OCI-M1 (cell line): ENCODE measurements around the gene NARF.

Experiments
- DNase-seq: peaks from one replicate; lab custom pipeline; 2025; lab: John Stamatoyannopoulos, UW

The NARF gene

DNA sequence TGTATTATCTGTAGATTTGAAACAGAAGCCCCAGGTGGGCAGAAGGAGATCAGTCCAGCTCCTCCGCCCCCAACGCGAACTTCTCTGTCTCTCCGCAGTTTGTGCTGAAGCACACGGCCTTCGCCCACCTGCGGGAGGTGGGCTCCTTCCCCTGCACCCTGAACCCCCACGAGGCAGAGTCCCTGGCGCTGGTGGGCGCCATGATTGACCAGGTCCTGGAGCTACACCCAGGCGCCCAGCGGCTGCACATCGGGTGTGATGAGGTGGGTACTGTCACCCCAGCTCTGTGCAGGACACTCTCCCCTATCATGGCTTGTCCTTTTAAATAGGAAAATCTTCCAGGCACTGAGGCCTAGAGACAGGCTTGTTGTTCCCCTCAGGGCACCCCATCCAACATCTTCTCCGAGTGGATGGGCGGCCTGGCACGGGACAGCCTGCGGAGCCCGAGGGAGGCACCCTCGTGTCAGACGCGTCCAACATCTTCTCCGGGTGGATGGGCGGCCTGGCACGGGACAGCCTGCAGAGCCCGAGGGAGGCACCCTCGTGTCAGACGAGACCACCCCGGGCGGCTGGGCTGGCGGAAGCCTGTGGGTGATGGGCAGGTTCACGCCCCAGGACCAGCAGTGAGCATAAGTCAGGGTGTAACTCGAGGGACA lies 24.9 kb upstream of the NARF start:
- no peak for DNase-seq

DNA sequence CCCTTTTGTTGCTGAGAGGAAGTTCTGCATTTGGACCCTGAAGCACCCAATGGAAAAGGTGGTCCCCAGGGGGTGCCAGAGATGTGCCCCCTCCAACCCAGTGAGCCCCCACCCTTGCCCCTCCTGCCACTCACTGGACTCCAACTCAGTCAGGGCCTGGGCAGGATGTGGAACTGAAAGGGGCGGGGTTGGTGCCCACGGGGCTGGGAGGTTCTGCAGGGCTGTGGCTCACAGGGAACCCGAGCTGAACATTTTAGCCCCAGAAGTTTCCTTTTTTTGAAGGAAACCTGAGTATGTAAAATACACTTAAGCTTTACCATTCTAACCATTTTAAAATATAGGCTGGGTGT lies 24.4 kb upstream of the NARF start:
- no peak for DNase-seq

DNA sequence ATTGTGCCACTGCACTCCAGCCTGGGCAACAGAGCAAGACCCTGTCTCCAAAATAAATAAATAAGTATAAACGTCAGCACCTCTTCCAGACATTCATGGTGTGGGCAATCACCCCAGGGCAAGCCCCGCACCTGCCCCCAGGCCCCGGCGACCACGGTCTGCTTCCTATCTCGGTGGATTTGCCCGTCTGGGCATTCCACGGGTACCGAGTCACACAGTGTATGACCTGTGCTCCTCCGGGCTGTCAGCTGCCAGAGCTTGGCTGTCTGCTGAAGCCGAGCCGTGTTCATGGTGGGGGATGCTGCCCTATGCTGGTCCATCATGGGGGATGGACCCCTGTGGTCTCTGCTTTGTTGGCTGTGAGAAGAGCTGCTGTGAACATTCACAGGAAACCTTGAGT lies 23.4 kb upstream of the NARF start:
- DNase-seq, result no peak

DNA sequence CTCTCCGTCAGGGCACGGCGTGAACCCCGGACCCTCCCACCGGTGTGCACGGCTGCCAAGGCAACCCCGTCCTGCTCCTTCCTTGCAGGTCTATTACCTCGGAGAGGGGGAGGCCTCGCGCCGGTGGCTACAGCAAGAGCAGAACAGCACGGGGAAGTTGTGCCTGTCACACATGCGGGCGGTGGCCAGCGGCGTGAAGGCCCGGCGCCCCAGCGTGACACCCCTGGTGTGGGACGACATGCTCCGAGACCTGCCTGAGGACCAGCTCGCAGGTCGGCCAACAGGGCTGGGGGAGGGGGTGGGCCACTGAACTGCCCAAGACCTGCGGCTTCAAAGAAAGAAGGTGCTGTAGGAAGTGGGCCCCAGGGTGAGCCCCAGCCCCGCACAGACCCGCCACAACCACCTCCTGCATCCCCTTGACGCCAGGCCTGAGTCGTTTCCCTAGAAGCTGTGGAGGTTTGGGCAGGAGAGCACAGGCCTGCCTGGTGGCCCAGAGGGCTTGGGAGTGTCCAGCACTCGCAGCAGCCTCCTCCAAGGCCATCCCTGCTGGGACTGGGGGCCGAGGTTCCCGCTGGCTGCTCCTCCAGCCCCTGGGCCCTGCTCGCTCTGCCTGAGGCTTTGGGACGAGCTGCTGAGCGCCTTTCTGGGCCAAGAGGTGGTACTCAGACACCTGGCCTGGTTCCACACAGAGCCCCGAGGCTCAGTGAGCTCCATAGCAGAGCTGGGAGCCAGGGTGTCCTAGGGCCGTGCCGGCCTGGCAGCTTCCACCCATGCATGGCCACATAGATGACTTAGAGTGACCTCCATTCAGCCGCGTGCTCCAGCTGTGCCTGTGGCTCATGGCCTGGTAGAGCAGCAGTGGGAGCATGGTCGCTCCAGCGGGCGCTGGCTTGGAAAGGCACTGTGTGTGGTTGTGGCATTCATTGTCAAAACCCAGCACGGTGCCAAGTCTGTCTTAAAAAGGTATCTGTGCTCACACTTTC lies 22.6 kb upstream of the NARF start:
- DNase-seq, result no peak

- no peak for DNase-seq
These were observed 21.8 kb upstream of the NARF start for GRCh38 chr17:82436601-82437324.

GRCh38 chr17:82437325-82437668 lies 21.2 kb upstream of the NARF start:
- DNase-seq, result no peak

- no peak for DNase-seq
These were observed 19.9 kb upstream of the NARF start for GRCh38 chr17:82438401-82439193.

GRCh38 chr17:82439194-82439828 lies 19.2 kb upstream of the NARF start:
- no peak for DNase-seq

DNA sequence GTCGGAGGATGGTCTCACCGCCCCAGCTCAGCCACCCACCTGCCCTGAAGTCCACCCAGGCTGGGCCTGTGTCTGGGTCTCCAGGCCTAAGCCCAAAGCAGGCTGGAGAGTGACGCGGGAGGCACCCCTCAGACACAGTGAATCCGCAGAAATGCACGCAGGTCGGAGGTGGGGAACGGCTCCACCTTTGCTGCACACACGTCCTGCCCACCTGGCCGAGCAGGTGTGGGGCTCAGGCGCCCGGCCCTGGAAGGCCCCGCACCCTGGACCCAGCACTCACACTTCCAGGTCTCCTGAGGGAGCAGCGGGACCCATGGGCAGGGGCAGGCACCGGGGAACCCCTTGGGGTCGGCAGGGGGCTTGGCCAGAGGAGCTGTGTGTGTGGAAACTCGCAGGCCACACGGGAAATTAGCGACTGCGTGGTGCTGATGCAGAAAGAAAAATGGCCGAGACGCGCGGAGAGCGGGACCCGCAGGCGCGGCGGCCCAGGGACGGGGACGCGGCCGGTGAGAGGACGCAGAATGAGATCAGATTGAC lies 18.6 kb upstream of the NARF start:
- no peak for DNase-seq

DNA sequence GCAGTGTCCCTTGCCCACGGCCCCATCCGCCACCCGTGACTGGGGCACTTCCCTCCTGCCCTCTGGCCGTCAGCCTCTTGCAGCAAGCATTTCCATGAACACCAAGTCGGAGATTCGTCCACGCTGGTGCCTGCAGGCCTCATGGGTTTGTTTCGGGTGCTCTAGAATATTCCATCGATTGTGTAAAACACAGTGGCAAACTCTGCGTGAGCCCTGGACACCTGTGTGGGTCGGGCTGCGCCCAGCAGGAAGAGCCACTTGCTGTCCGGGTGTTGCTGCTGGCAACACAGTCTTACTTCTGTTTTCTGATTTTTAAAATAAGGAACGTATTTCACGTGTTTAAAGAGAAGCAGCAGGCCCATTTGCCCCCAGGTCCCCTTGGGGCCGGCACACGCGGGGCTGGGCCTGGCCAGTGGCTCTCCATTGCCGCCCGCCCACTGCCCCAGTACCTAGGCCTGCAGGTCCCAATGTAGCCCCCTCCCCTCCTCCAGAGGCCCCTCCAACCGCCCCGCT lies 18.0 kb upstream of the NARF start:
- no peak for DNase-seq

- DNase-seq, result no peak
These were observed 17.4 kb upstream of the NARF start for GRCh38 chr17:82440991-82441627.

DNA sequence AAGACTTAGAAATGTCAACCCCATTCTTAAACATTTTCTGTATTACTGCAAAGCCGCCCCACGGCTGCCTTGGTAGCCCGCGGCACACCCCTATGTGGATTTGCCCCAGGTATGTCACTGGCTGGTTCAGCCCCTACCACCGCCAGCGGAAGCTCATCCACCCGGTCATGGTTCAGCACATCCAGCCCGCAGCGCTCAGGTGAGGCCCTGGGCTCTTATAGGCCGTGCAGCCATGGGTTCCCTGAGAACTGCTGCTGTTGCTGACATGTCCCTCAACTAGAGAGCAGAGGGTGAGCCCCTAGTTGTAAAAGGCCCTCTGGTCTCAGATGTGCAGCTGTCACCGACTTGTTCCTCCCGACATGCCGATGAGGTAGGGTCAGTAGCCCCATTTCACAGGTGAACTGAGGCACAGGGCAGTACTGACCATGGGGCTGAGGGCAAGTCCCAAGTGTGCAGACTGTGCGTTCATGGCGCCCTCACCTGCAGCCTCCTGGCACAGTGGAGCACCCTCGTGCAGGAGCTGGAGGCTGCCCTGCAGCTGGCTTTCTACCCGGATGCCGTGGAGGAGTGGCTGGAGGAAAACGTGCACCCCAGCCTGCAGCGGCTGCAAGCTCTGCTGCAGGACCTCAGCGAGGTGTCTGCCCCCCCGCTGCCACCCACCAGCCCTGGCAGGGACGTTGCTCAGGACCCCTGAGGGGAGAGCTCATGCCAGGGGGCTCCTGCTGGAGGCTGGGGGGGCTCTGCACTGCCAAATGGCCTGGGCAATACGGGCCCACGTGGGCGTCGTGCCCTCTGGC lies 16.7 kb upstream of the NARF start:
- no peak for DNase-seq

DNA sequence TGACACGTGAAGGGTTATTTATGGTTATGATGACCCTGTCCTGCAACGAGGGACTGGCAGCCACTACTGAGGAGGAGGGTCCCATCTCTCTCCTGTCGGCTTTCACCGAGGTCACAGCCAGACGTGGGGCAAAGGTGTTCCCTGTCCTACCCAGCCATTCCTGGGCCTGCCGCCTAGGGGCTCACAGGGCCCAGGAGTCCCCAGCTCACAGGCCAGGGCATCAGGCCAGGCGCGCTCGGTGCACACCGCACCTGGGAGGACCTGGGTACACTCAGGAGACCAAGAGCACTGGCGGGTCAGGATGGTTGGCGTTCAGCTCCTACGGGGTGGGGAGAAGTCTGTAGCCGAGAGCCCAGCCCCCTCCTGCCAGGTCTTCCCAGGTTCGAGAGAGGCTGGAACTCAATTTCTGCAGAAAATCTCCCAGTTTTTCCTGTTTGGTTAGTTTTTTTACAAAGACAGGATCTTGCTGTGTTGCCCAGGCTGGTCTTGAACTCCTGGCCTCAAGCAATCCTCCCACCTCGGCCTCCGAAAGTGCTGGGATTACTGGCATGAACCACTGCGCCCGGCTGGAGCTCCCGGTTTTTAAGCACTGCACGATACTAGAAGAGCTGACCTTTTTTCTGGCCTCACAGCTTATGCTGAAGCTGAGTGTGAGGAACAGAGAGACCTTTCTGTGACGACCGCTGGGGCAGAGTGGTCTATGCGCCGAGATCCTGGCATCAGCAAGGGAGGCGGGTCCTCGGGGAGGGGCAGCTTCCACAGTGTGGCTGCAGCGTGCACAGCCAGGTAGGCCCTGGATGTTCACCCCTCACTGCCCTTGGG lies 15.7 kb upstream of the NARF start:
- no peak for DNase-seq

DNA sequence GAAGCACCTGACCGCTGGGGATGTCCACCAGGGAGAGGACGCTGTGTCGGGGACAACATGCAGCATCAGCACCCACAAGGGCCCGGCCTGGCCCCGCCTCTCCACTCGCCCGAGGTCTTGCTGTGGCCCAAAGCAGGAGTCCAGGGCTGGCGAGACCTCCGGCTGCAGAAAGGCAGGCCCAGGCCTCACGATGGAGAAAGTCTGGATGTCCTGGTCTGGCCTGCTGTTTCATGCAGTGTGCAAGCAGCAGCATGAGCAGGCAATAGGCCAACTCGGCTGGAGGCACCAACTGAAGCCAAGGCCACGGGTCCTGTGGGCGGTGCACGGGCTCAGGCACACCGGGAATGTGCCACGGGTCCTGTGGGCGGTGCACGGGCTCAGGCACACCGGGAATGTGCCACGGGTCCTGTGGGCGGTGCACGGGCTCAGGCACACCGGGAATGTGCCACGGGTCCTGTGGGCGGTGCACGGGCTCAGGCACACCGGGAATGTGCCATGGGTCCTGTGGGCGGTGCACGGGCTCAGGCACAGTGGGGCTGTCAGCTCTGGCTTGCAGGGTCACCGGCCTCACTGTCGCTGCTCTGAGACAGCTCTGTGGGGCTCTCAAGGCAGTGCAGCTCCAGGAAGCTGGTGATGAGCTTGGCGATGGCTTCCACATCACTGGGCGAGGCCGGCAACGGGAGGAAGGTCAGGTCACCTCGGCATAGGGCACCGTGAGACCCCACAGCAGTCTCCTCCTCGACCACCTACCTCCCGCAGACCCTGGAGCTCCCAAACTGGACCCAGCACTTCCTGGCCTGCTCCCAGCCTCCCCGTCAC lies 14.9 kb upstream of the NARF start:
- no peak for DNase-seq

DNA sequence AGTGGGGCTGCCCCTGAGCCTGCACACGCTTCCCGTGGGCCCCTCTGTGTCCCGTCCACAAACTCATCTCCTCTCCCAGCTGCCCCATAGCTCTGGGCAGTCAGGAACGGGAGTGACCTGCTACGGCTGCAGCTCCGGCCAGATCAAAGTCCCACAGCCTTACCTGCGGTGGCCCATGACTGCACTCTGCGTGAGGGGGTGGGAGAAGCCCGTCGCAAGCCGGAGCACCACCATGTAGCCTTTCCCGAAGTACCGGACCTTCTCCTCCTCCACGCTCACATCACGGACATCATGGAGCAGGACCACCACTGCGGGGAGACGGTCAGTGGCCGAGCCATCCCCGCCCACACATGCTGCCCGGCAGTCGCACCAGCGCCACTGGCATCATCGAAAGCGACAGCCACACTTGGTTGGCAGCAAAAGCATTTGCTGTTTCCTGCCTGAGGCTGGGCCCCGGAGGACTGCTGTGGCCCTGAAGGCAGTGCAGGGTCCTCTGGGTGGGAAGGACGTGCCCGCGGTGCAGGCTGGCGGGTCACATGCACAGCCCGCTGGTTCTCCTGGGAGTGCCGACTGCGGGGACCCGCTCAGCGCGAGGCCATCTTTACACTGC lies 14.2 kb upstream of the NARF start:
- DNase-seq, result no peak

GRCh38 chr17:82444941-82445521 lies 13.5 kb upstream of the NARF start:
- DNase-seq, result no peak

DNA sequence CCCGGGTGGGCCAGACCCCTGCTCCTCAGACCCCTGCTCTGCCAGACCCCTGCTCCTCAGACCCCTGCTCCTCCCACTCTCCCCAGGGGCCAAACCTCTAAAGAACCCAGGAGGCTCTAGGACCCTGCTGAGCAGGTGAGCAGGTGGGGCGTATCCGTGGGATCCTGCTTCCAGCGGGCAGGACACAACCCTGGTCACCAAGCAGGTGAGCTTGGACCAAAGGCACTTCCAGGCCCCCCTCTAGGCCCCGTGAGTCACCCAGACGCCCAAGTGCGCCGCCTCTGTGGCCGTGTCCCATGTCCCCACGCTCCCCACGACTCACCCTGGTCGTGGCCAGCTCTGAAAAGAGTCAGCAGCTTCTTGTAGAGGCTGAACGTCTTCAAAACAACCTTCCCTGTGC lies 13.0 kb upstream of the NARF start:
- DNase-seq, result no peak
